HG02588 (cell line): Measurements from ENCODE around the gene EYA3.

ENCODE experiments used
- ATAC-seq: cut with Tn5 transposase; IDR thresholded peaks from one replicate; pipeline ENCODE4 v1.9.1; 2021; ENCODE audit warnings: mild to moderate bottlenecking, moderate library complexity; ENCODE audit not compliant: unreplicated experiment

Gene EYA3

DNA sequence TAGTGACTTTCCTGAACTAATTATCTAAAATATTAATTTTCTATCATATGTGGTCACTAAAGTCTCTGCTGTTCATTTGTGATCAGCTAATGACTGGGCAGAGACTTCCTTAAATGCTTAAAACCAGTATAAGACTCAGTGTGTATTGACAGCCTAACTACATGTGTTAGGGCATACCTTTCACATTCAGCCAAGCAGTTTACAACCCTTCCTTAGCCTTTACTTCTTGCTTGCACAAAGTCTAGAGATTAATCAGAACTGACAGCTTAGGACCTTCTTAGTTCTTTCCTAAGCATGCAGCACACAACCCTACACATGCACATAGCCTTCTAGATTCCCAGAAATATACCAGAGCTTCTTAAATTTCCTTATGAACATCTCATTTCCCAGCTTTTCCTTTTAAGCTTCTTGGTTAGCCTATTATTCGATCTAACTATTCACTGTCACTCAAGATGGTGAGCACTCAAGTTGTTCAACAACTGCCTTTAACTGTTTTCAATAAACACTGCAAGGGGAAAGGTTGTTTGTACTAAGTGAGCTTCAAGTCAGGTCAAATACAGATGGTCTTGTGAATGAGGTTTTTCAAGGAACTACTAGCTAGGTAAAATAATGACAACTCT lies 13.4 kb downstream of the EYA3 start:
- ATAC-seq, result no peak

DNA sequence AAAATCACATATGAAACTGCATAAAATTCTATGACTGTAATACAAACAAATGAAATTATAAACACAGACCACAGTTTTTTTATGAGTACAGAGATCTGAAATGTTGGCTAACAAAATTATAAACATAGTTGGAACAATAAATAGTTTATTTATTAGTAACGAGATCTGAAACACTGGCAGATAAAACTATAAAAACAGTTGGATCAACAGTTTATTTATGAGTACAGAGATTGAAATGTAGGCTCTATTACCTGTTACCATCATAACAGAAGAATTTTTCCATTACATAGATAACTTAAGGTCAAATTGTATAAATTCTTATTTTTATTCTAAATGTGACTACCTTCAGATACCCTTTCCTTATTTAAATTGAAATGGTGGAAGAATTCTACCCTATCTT lies 14.5 kb downstream of the EYA3 start:
- ATAC-seq, result no peak

- no peak for ATAC-seq
These were observed 16.6 kb downstream of the EYA3 start for GRCh38 chr1:28071813-28072212.

GRCh38 chr1:28070725-28071593 lies 17.5 kb downstream of the EYA3 start:
- ATAC-seq, result no peak

DNA sequence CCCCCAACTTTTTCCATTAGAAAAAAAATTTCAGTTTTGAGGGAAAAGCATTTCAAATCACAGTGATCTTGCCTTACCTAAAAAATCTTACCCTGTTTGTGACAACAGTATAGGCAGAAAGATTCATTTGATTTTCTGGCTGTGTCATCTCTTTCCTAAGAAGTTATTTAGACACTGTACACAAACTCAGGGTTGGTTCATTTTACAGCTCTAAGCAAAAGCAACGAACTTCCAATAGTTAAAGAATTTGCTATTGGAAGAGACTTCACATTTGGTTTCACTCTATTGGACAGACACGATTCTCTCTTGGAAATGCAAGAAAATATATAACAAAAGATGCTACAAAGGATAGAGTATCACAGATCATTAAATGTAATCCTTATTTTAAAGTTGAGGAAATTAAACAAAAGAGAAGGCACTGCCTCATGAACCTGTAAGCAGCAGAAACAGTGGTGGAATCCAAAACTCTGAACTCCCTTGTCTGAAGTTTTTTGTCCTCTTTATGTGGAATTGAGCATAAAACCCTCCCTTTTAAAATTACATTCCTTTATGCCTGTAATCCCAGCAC lies 20.8 kb downstream of the EYA3 start:
- no peak for ATAC-seq

- no peak for ATAC-seq
These were observed 21.8 kb downstream of the EYA3 start for GRCh38 chr1:28066393-28067154.

DNA sequence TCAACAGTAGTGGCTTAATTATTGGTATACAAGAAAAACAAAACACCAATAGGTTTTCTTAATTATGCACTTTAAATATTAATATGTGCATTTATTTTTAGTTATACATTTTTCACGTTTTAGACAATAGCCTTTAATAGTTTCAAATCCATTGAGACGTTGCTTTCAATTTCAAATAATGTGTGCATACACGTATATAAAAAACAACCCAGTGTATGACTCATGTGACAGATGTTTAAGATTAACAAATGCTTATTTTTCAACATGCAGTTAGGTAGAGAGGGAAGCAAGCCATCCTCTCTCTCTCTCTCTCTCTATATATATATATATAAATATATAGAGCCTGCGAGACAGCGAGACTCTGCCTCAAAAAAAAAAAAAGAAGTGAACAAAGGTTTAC lies 24.3 kb downstream of the EYA3 start:
- ATAC-seq, result no peak

- no peak for ATAC-seq
These were observed 25.6 kb downstream of the EYA3 start for GRCh38 chr1:28062806-28063205.

GRCh38 chr1:28058971-28059878 lies 29.2 kb downstream of the EYA3 start:
- no peak for ATAC-seq

DNA sequence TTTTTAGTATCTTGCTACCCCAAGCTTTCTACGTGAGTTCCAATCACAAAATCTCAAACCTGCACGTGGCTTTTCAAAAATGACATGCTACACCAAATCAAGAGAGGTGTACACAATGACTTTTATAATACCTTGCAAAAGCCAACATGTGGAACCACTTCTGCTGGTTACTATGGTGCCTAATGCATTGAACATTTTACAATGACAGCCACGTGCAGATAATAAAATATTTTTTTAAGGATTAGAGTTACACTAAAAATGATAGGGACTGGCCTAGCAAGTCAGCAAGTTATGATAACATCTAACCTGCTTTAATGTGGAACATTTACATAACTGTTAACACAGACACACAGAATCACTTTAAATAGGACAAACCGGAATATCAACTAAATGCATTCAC lies 30.2 kb downstream of the EYA3 start:
- ATAC-seq, result no peak

- peak; percentile 82 for ATAC-seq
These were observed 32.1 kb downstream of the EYA3 start for GRCh38 chr1:28056129-28056925.

- no peak for ATAC-seq
These were observed 37.6 kb downstream of the EYA3 start for GRCh38 chr1:28050776-28051175.

- ATAC-seq, result no peak
These were observed 41.7 kb downstream of the EYA3 start for GRCh38 chr1:28046716-28047115.

DNA sequence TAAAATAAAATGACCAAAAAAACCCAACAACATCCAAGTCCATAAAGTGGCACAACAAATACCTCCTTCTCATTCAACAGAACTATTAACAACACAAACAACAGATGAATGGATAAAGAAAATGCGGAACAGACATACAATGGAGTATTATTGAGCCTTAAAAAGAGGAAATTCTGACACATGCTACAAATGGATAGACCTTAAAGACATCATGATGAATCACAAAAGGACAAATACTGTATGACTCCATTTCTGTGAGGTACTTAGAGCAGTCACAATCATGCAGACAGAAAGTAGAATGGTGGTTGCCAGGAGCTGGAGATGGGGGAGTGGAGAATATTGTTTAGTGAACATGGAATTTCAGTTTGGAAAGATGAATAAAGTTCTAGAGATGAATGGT lies 42.6 kb downstream of the EYA3 start:
- ATAC-seq, result no peak

- no peak for ATAC-seq
These were observed 44.0 kb downstream of the EYA3 start for GRCh38 chr1:28044399-28044798.

- no peak for ATAC-seq
These were observed 49.1 kb downstream of the EYA3 start for GRCh38 chr1:28039341-28039740.

- ATAC-seq, result no peak
These were observed 50.5 kb downstream of the EYA3 start for GRCh38 chr1:28037946-28038345.

DNA sequence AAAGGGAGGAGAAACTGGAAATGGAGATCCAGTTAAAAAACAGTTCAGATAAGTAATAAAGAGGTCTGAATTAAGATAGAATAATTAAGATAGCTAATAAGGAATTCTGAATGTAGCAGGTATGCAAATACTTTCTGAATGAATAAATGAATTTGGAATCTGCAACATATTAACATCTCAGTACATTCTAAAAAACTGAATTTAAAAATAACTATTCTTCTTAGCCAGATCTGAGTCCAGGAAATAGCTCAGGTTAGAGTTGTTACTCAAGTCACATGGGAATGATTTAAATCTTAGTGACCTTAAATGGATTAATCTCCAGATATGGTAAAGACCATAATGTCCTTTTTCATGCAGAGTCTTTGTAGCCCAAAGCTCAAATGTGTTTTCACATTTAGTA lies 51.2 kb downstream of the EYA3 start:
- no peak for ATAC-seq

GRCh38 chr1:28036431-28036830 lies 52.0 kb downstream of the EYA3 start:
- ATAC-seq, result no peak

GRCh38 chr1:28035420-28035819 lies 53.0 kb downstream of the EYA3 start:
- no peak for ATAC-seq
